Ramos (cell line): ENCODE measurements around the gene DMD.
"Not testable (repeated sequence)": the region's sequence is repeated elsewhere in the genome, so short reads cannot be mapped to it uniquely, and the experiment has no call there.

Source experiments
- in situ Hi-C: fragments of 300-500 bp; cut with MboI; formaldehyde crosslinking; loops from one replicate; pipeline ENCODE4 v1.14.3; 2022; ENCODE audit warnings: low sequenced_read_pairs; ENCODE audit not compliant: unreplicated experiment

DMD gene

DNA sequence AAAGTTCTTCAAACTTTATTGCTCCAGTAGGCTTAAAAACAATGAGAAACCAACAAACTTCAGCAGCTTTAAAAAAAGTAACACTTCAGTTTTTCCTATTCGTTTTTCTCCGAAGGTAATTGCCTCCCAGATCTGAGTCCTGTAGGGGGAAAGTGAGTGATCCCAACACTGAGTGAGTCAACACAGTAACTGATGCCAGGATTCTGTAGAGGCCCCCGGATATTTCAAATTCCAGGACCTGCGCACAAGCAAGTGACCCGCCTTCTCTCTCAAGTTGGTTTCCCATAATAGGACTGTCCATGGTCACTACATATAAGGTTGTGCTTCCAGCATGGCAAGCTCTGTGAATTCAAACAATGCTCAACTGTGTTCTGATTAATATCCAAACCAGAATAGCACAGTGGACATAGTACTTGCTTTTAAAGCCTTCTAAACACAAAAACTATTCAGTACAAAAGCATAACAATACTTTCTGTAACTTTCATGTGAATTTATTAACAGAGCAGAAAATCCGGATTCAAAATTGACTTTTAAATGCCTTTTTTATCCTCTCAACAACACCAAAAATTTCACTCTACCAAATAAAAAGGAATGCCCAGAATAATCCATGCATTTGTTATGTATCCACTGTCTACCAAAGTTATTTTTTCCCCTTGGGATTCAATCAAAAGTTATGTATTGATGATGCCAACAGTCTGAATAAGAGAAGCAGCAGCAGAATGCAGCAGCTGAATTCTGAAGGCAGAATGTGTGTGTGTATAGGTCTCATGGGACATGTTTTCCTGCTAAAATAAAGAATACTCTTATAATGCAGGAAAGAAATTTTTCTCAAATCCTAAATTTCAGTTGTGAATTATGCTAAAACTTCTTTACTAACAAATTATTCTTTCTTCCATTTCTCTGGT lies at the start of gene DMD:
Gene DMD, minus strand, starts transcription at position 194 of the 905 bp plus-strand sequence. CDS start 237 bp downstream, outside the sequence.
- in situ Hi-C loops = no loop called here

DNA sequence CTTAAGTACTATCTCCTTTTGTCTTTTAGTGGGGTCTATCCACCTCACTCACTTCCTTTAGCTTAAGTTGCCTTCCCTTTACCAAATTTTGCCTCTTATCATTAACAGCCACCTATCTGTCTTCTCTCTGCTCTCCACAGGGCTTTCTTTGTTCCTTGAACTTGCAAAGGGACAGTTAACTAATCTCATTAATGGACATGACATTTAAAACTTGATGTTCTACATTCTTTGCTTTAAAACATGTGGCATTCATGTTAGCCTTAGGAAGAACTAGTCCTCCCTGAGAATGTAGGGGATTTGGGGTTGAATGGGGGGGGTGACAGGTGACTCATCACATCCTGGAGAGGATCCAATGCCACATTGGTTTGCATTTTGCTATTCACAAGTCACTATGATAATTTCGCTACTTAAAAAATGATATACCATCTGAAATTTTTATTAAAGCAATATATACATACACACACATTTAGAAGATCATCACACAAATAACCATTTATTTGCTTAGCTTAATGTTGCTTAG lies 41.0 kb upstream of the DMD start:
- in situ Hi-C loops = no loop called here

DNA sequence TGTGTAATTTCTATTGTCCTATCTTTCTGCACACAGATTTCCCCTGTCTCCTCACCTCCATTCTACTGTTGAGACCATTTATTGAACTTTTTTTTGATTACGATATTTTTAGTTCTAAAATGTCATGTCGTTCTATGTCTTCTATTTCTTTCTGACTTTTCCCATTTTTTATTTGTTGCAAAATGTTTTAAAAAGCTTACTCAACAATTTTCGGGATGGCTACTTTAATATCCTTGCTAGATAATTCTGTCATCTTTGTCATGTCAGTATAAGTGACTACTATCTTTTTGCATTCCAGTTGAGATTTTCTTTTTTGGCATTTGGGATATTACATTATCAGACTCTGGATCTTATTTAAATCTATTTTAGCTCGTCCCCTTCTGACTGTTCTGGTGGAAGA lies 7.5 kb upstream of the DMD start:
- in situ Hi-C loops = no loop called here

DNA sequence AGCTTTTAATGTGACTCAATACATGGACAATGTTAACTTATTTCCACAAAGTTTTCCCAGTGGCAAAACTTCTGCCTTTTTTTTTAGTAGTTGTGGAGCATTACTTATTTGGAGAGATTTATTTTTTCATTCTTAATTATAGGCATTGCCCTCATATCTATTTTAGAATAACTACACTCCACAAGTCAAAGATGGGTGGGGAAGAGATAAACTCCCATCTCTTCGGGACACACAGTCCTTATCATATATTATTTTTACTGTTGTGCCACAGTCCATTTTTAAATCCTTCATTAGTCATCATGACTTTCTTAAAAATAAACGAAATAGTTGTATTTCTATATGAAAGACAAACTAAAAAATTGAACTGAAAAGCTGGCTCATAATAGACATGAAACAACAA lies 1.2 kb downstream of the DMD start:
- in situ Hi-C loops = no loop called here

DNA sequence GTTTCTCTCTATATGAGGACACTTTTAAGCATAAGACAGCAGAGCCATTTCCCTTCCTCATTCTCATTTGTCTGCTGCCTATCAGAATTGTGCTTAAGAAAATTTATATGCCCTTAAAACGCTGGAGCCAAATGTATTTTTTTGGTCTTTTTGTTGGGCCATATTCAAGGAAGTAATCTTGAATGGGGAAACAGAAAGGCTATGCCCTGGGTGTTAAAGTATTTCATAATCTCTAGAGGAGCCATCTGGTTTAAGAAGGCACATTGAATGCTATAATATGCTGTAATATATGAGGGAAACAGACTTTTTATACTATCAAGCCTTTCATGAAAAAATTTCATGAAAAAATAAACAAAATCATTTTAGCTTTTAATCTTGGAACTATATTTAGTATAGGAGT lies 4.3 kb downstream of the DMD start:
- in situ Hi-C loops = no loop called here

DNA sequence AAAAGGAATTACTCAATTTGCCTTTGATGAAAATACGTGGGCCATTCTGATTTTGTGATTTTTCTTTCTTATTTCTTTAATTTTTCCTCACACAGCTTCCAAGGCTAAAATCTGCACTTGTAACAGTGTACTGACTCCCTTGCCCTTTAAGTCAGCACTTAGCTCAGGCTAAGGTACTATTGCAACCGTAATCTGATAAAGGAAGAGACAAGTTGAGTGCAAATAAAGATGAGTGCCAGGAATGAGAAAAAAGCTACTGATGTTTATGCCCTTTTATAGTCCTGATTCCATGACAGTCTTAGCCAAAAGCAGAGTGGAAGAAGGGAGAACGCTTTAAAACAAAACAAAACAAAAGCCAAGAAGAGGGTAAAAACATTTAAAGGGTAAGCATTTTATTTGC lies 6.0 kb downstream of the DMD start:
- in situ Hi-C loops = no loop called here

DNA sequence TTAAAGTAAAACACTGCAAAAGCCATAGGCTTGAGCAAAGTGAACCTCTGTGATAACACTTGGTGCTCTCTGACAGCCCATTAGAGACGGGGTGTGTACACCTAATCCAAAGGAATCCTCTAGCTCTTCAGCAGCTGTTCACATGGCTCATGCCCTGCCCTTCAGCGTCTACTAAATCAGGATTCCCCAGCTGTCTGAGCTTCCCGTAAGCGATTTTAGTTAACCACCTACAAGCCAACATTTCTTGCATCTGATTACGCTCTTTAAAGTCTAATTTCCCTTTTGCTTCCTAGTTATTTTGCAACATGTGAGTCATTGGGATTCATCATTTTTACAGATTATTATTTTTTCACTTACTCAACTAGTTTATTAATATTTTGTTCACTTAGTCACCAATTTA lies 6.5 kb downstream of the DMD start:
- in situ Hi-C loops = no loop called here

DNA sequence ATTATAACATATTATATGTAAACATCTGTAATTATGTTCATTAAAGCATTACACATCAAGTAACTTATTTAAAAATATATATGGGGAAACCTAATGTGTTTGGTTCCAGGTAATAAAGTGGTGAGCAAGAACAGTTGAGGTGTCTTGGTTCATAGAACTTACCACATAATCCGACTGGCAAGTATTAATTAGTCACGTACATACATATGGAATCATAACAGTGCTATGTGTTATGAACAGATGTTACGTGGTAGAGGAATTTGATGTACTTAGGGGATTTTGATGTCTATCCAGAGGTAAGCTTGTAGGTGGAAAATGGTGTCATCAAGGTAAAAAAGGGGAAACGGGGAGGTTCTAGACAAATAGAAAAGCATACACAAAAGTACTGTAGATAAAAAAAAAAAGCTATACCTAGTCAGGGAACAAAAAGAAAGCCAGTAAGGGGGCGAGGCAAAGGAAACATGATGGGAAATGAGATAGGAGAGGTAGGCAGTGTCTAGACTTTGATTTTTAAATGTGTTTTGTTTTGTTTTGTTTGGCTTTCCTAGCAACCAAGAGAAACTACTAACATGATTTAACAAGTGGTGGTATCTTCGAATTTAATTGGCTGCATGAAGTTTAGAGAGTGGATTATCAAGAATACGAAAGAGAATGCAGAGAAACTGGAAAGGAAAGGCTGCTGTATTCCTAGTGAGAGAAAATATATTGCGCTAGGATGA lies 12.6 kb downstream of the DMD start:
- in situ Hi-C loops = no loop called here

DNA sequence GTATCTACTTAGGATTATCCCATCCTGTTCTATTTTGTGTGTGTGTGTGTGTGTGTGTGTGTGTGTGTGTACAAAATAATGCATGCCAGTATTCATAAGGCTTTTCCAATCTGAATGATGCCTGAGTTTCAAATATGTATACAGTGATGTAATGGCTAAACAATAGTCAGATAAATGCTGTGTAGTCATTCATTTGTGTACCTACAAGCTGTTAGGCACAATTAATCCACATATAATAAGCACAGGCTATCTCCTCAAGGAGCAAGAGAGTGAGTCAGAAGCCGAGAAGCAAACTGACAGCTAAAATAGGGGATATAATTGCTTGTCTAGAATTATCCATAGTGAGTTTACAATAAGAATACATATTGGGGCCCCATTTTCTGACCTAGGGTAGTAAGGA lies 15.7 kb downstream of the DMD start:
- in situ Hi-C loops = no loop called here

DNA sequence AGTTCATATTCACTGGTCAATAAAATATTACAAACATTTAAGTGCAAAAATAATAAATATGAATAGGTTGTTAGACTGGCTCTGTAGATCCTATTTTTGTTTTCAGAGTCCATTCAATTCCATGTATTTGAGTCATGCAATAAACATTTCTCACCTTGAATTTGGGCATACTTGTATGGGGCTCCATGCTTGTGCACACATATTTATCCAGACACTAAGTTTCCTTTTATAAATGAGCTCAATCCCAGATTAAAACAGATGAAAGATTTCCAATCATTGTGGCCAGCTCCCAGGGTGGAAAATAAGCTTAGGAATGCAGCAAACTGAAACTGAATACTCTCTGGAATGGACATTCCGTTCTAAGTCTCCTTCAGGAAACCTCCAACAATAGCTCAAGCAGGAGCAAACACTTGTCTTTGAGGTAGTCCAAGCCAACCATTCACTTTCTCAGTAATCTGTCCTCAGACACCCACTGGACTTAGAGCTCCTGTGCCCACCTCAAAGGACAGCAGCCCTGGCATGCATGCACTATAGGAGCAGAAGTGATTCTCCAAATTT lies 16.4 kb downstream of the DMD start:
- in situ Hi-C loops = no loop called here

DNA sequence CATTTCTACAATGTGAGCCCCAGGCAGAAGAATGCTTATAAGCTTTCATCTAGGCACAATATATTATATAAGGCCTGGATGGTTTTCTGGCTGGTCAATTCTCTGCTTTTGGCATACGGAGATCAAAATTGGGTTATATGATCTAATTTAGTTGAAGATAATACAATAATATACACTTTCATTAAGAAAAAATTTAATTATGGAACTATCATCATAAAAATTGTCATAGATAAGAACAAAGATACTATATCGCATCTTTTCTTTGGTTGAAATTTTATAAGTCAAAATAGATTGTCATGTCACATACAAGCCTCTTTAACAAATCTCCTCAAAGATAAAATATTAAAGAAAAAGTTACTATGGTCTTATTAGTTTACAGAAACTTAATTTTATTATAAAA lies 17.1 kb downstream of the DMD start:
- in situ Hi-C loops = no loop called here

DNA sequence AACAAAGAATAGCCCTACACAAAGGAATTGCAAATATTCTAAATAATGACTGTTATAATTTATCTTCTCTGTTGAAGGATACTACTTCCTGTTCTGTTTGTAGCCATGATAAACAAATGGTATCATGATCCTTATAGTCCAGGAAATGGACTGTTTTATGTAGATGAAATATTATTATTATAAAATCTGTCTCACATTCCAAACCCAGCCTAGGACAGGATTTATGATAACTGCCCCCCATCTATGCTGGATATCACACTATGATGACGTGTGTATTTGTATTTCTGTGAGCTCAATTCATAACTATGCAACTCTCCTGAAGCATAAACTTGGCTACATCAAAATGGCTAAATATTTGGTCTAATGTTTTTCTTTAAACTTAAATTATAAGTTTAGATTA lies 21.3 kb downstream of the DMD start:
- in situ Hi-C loops = no loop called here

DNA sequence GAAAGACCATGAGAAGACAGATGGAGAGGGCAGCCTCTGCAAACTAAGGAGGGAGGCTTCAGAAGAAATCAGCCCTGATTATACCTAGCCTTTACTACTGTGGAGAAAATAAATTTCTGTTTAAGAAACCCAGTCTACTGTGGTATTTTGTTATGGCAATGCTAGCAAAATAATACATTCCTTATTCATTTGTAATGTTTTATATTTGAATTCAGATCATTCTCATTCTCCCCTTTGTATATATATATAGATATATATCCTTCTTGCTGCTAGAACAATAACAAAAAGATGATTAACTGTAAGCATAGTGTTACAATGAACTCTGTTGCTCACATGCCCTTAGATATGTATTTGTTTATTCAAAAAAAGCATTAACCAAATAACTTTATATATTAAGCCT lies 22.5 kb downstream of the DMD start:
- in situ Hi-C loops = no loop called here

DNA sequence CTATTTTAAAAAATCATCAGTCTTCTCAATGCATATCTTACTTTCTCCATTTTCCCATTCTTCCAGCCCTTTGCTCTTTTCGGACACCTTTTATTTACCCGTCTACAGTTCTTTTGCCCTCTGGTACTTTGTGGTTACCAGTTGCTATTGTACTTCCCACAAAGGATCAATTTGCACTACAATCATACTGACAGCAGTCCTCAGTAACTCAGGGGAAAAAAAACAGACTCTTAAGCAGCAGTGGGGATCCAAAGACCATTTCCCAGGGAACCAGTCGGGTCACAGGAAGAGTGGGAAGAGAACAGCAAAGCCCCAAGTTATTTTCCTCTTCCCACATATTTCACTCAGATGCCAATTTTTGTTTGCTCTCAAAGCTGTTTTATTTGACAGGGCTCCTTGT lies 23.1 kb downstream of the DMD start:
- in situ Hi-C loops = no loop called here

DNA sequence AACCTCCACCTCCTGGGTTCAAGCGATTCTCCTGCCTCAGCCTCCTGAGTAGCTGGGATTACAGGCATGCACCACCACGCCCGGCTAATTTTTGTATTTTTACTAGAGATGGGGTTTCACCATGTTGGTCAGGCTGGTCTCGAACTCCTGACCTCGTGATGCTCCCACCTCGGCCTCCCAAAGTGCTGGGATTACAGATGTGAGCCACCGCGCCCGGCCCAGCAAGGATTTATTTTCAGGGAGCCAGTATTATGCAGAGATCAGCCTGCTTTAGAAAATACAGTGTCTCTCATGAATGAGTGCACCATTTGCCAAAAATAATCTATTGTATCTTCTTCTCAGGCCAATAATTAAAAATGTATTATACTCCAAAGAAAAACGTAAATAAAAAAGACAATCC lies 26.5 kb downstream of the DMD start:
- in situ Hi-C loops = not testable (repeated sequence)

DNA sequence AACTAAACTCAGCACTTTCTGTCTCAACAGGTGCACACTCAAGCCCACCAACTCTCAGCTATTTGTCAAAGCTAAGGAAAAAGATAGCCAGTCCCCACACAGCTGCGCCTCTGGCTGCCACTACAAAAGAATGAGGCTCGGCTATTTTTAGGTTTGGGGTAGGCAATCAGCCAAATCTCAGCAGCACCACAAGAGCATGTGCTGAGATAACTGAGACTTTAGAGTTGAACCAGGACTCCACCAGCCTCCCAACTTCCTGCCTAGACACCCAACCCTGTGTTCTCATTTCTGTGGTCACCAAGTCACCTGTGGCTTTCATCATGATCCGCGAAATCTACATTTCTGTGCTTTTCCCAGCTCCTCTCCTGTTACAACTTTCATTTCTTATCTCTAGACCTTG lies 28.0 kb downstream of the DMD start:
- in situ Hi-C loops = no loop called here

DNA sequence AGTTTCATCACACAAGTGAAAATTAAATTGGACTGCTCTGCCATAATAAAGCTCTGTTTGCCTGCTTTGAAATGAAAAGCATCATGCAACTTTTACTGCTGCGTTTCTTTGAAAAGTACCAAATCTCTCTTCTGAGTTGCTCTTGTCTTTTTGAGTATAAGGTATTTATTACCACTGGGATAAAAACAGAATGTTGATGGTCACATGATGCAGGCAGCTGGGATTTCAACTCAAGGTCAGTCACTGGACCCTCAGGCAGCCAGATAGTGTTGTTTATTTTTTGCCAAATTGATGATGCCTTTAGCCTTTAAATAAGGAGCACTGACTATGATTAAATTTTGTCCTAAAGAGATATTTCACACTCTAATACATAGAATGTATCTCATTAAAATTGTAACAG lies 32.7 kb downstream of the DMD start:
- in situ Hi-C loops = no loop called here

DNA sequence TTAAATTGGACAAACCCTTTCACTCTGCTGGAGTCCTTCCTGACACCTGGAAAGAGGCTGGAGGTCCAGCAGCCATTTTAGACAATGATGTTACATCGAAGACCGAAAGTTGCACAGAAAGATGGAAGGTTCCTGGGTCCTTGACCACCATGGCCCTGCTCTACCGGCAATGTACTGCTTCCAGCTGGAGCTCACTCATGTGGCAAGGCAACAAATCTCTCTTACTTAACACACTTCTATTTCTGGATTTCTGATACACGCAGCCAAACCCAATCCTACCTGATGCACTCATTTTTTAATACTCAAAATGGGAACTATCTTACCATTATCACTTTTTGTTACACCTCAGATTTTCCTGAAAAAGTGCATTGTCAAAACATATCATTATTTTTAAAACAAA lies 33.1 kb downstream of the DMD start:
- in situ Hi-C loops = no loop called here

DNA sequence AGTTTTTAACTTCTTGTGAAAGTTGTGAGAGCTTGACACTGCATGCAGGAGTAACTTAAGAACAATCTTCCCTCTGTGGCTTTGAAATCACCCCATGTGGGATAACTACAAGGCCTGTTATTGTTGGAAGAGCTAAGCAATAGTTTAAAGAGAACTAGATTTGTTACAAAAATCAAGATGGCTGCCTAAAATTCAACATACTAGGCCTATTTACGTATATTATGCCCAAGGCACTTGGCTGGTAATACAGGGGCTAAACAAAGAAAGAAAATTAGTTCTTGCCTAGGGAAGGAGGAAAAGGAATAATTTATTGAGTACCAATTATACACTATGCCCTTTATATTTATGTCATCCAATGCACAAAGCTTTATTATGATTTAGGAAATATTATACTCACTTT lies 36.1 kb downstream of the DMD start:
- in situ Hi-C loops = no loop called here

DNA sequence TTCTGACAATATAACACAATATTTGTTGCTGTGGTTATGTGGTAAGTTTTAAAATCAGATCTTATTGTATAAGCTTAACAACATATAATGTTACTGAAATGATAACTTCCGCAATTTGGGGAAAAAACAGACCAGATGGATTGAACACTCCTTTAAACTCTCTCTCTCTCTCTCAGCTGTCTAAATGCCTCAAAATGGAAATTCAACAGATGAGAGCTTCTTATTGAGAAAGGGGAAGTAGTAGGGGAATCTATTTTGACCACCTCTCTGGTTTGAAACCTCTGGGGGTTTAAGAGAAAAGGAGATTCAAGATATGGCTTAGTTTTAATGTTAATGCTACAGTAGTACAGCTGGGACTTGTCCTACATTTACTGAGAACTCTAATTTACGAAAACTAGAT lies 40.3 kb downstream of the DMD start:
- in situ Hi-C loops = no loop called here

DNA sequence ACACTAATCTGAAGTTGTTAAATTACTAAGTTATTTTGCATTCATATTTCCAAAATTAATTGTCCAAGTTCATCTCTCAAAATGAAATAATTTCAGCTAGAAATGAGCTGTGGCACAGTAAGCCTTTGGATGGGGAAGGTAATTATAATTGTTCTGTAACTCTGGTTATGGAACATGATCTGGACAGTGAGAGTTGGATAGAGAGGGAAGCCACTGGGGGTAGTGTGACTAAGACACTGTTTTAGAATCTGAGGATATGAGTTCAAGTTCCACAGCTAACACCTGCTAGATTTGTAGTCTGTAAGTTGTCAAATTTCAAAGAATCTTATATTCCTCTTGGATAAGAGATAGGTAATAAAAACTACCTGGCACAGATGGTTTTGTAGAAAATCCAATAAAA lies 49.5 kb downstream of the DMD start:
- in situ Hi-C loops = no loop called here
